Skeletal muscle tissue (tissue), 4 donors: Measurements from ENCODE around the gene DUSP7. TPM values are rescaled to one million over a fixed set of nuclear protein-coding genes. Genes with fewer than 3 reads are reported as not detected.
"Not testable (repeated sequence)": the region's sequence is repeated elsewhere in the genome, so short reads cannot be mapped to it uniquely, and the experiment has no call there.

Experiments used
- H3K27ac ChIP-seq: one replicate; pipeline ENCODE4 v1.7.0; 2013; ENCODE audit warnings: mild to moderate bottlenecking, low read depth, low read length, inconsistent platforms
- H3K27me3 ChIP-seq, 3 donors: one replicate each; pipeline ENCODE4 v1.7.0; 2013; ENCODE audit warnings: low read length in 3 of 3; ENCODE audit not compliant: control insufficient read depth in 3 of 3, insufficient read depth in 3 of 3
- H3K36me3 ChIP-seq, 3 donors: one replicate each; pipeline ENCODE4 v1.7.0; 2013; ENCODE audit warnings: low read length in 3 of 3; ENCODE audit not compliant: control insufficient read depth in 3 of 3, insufficient read depth in 3 of 3
- H3K4me1 ChIP-seq, 3 donors: one replicate each; pipeline ENCODE4 v1.7.0; 2013; ENCODE audit warnings: low read length in 3 of 3, mild to moderate bottlenecking in 3 of 3; ENCODE audit not compliant: control insufficient read depth in 3 of 3, insufficient read depth in 3 of 3
- H3K4me3 ChIP-seq, 3 donors: one replicate each; pipeline ENCODE4 v1.7.0; 2013; ENCODE audit warnings: low read length in 3 of 3
- H3K9ac ChIP-seq, 3 donors: one replicate each; pipeline ENCODE4 v1.7.0; 2013; ENCODE audit warnings: low read length in 3 of 3, mild to moderate bottlenecking in 3 of 3, moderate library complexity in 2 of 3, low read depth in 1 of 3
- H3K9me3 ChIP-seq, 3 donors: one replicate each; pipeline ENCODE4 v1.7.0; 2013; ENCODE audit warnings: low read length in 3 of 3; ENCODE audit not compliant: control insufficient read depth in 3 of 3
- total RNA-seq: library from RNA; depleted of rRNA; stranded (reverse); fragments of >200 nt; gene quantifications from one replicate; pipeline ENCODE4 v1.2.3, GENCODE V29; 2014
- donor health status: Osteomylitis.

DUSP7 gene
- total RNA-seq, 1 donor from 2014 or later = 5.2 TPM

GRCh38 chr3:52039846-52040245 lies 16.5 kb downstream of the DUSP7 start:
- Histone ChIP-seq H3K9ac (peak overlapping the region in 2 of 3 donors; percentile 23 to 54), H3K4me1 (peaks cover 7 to 37% (median 26%) of the 10 kb centered on the region in 3 donors), H3K27ac (peak overlapping the region; percentile 30)

GRCh38 chr3:52039426-52039825 lies 16.9 kb downstream of the DUSP7 start:
- Histone ChIP-seq H3K36me3 (no peaks in the 10 kb centered on the region), H3K4me1 (peaks cover 7 to 37% (median 26%) of the 10 kb centered on the region in 3 donors), H3K9ac (peak overlapping the region in 2 of 3 donors; percentile 23 to 40), H3K27ac (peak overlapping the region; percentile 30), H3K9me3 (no peaks in the 10 kb centered on the region), H3K4me3 (peak overlapping the region in 1 of 3 donors; percentile 20), H3K27me3 (no peaks in the 10 kb centered on the region)

More at GRCh38 chr3:52039846-52040245, 16.5 kb downstream of the DUSP7 start:
- Histone ChIP-seq H3K27me3 (no peaks in the 10 kb centered on the region), H3K4me3 (peak overlapping the region in 1 of 3 donors; percentile 20), H3K36me3 (no peaks in the 10 kb centered on the region), H3K9me3 (no peaks in the 10 kb centered on the region)

- peak overlapping the region in 1 of 3 donors; percentile 33 for H3K9ac ChIP-seq
- no peaks in the 10 kb centered on the region for H3K27me3 ChIP-seq
- no peaks in the 10 kb centered on the region for H3K36me3 ChIP-seq
- H3K4me1 ChIP-seq = peaks cover 8 to 27% (median 19%) of the 10 kb centered on the region in 3 donors
- H3K27ac ChIP-seq = no peak overlapping the region
- no peaks in the 10 kb centered on the region for H3K9me3 ChIP-seq
- no peak overlapping the region for H3K4me3 ChIP-seq
These were observed 18.1 kb downstream of the DUSP7 start for GRCh38 chr3:52038227-52038626.

GRCh38 chr3:52037291-52037690 lies 19.1 kb downstream of the DUSP7 start:
- no peaks in the 10 kb centered on the region for H3K36me3 ChIP-seq
- no peaks in the 10 kb centered on the region for H3K27me3 ChIP-seq
- peaks cover 18 to 35% (median 28%) of the 10 kb centered on the region in 3 donors for H3K4me1 ChIP-seq
- no peaks in the 10 kb centered on the region for H3K9me3 ChIP-seq
- peak overlapping the region in 1 of 3 donors; percentile 8 for H3K9ac ChIP-seq
- H3K27ac ChIP-seq = no peak overlapping the region
- no peak overlapping the region for H3K4me3 ChIP-seq

- Histone ChIP-seq H3K4me3 (no peak overlapping the region), H3K27me3 (no peaks in the 10 kb centered on the region), H3K9me3 (no peaks in the 10 kb centered on the region), H3K4me1 (peaks cover 19 to 40% (median 33%) of the 10 kb centered on the region in 3 donors), H3K9ac (no peak overlapping the region), H3K36me3 (no peaks in the 10 kb centered on the region), H3K27ac (no peak overlapping the region)
These were observed 19.5 kb downstream of the DUSP7 start for GRCh38 chr3:52036829-52037228.

- Histone ChIP-seq H3K4me1 (peaks cover 20 to 42% (median 35%) of the 10 kb centered on the region in 3 donors), H3K4me3 (no peak overlapping the region), H3K9ac (no peak overlapping the region), H3K27ac (no peak overlapping the region), H3K9me3 (no peaks in the 10 kb centered on the region), H3K36me3 (no peaks in the 10 kb centered on the region), H3K27me3 (no peaks in the 10 kb centered on the region)
These were observed 20.1 kb downstream of the DUSP7 start for GRCh38 chr3:52036222-52036694.

GRCh38 chr3:52034651-52035050 lies 21.7 kb downstream of the DUSP7 start:
- Histone ChIP-seq H3K36me3 (no peaks in the 10 kb centered on the region), H3K4me1 (peaks cover 30 to 42% (median 39%) of the 10 kb centered on the region in 3 donors), H3K27me3 (no peaks in the 10 kb centered on the region), H3K9me3 (no peaks in the 10 kb centered on the region), H3K27ac (no peak overlapping the region), H3K9ac (no peak overlapping the region), H3K4me3 (no peak overlapping the region)

- Histone ChIP-seq H3K36me3 (no peaks in the 10 kb centered on the region), H3K4me1 (peaks cover 30 to 42% (median 39%) of the 10 kb centered on the region in 3 donors), H3K27ac (no peak overlapping the region), H3K9ac (no peak overlapping the region), H3K9me3 (no peaks in the 10 kb centered on the region), H3K27me3 (no peaks in the 10 kb centered on the region), H3K4me3 (no peak overlapping the region)
These were observed 22.2 kb downstream of the DUSP7 start for GRCh38 chr3:52034212-52034611.

- Histone ChIP-seq H3K9ac (peak overlapping the region in 1 of 3 donors; percentile 41), H3K4me1 (peaks cover 35 to 46% (median 39%) of the 10 kb centered on the region in 3 donors)
- H3K36me3 ChIP-seq, H3K27me3 ChIP-seq, H3K9me3 ChIP-seq, H3K4me3 ChIP-seq, H3K27ac ChIP-seq: not testable (repeated sequence)
These were observed 22.6 kb downstream of the DUSP7 start for GRCh38 chr3:52033748-52034147.

- Histone ChIP-seq H3K27me3 (no peaks in the 10 kb centered on the region), H3K27ac (no peak overlapping the region), H3K9ac (peak overlapping the region in 2 of 3 donors; percentile 41 to 44), H3K36me3 (no peaks in the 10 kb centered on the region), H3K4me1 (peaks cover 41 to 53% (median 45%) of the 10 kb centered on the region in 3 donors), H3K9me3 (no peaks in the 10 kb centered on the region), H3K4me3 (no peak overlapping the region)
These were observed 23.5 kb downstream of the DUSP7 start for GRCh38 chr3:52032702-52033408.
